Activated CD8-positive, alpha-beta memory T cell treated with anti-CD3 and anti-CD28 coated beads, Interleukin-2, amount 50 U/mL, for 48 hours (primary cell): ENCODE data around the gene PIK3CG.
"Not testable (repeated sequence)": the region's sequence is repeated elsewhere in the genome, so short reads cannot be mapped to it uniquely, and the experiment has no call there.

Experiments used
- DNase-seq: peaks from one replicate; pipeline ENCODE4 v3.0.0-alpha.2; 2020

PIK3CG gene

DNA sequence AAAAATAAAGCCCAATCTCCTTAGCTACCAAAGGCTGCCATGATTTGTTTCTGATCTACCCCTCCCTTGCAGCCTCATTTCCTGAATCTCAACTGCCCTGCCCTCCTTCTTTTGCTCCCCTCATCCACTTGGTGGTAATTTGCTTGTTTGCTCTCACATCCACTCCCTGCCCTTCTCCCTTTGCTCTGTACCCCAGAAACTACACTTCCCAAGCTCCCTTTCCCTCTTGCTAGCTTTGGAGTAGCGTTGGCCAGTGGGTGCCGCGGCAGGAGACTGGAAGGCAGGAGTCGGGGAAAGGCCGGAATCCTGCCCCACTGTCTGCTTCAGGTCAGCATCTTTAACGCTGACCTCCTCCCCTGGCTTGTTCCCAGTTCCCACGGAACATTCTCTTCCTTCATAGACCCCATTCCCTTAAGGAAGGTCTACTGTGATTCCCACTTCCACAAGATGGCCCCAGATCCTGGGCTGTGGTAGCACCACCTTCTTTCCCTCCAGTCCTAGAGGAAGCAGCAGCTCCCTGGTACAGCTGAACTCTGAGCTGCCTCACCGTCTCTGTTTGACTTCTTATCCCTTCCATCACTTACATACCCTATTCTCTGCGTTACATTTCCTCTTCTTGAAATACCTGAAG, 79.1 kb downstream of the PIK3CG start:
- no peak for DNase-seq

DNA sequence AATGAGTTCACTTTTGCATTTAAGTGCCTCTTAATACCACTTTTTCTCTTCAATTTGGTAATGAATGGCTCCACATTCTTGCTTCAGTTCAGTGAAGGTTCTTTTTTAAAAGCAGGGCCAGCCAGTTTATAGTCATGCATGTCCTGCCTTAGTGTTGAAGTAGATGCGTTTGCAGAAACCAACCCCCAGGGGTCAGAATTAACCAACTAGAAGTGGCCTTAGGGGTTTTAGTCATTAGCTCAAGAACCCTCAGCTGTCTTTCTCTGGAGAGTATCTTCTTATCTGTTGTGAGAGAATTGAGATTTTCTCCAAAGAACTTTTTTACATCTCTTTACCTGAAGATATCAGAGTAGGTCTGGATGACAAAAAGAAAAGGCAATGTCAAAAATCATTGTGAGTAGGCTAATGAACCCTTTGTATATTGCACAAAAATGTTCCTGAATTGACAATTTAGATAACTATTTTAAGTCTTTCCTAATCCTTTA, 82.2 kb downstream of the PIK3CG start:
- DNase-seq = no peak

DNA sequence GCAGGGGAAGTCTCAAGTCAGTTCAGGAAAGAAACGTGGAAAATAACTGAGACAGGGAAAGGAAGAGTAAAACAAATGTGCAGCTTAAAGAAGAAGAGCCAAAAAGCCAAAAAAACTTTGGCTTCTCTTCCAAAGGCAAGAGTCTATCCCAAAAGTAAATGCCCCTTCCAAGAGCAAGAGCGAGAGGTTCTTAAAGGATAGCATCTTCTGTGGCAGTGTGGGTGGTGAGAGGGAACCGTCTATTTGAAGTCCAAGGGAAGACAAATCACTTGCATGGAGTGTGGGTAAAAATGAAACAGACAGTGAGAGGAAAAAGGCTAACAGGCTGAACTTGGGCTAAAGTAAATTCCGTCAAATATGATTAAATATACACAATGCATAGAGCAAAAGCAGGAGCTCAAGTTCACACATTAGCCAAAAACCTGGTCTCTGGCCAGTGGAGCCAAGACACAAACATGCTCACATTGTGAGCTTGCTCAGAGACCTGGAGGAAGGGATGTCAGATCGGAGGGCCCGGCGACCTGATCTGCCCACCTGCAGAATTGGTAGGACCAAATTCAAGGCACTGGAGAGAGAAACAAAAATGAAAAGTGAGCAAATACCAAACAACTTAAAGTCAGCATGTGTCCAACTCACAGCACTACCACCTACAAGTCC, 87.0 kb downstream of the PIK3CG start:
- no peak for DNase-seq

DNA sequence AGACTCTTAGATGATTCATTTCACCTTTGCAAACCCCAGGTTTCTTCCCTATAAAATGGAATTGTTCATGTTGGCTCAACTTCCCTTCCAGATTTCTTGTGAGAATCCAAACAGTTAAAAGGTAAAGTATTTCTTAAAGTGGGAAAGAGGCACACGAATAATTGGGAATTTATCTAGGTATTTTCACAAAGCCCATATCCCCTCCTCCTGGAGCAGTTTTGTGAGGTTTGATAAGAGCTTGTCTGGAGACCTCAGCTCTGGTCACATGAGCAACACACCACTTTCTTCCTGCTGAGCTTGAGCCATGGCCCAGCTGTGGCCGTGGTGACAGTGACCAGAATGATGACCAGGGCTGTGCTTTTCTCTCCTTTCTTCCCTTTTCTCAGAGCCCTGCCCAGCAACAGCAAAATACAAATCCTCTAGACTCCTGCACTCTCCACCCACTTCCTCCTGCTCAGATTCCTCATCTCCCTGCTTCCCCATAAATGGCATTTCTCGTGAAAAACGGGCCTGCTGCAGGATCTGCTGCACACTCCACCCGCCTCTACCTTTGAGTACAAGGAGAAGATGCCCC, 87.7 kb downstream of the PIK3CG start:
- no peak for DNase-seq

DNA sequence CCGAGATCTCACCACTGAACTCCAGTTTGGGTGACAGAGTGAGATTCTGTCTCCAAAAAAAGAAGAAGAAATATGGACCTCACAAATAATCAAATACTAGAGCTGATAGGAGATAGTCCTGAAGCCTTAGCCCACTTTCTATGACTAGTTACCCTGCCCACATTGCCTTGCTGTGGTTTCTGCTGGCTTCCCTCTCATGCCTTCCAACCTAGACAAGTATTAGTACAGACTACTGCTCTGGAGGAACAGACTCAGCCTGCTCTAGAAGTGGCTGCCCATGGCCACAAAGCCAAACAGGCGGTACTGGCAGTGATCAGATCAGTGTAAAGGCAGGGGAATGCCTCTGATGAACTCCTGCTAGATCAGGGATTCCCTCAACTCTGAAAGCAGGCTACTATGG, 89.8 kb downstream of the PIK3CG start:
- no peak for DNase-seq

DNA sequence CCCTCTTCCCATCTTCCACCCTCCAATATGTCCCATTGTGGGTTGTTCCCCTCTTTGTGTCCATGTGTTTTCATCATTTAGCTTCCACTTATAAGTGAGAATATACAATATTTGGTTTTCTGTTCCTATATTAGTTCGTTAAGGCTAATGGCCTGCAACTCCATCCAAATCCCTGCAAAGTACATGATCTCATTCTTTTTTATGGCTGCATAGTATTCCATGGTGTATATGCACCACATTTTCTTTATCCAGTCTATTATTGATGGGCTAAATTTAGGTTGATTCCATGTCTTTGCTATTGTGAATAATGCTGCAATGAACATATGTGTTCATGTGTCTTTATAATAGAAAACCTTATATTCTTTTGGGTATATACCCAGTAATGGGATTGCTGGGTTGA, 90.8 kb downstream of the PIK3CG start:
- DNase-seq = not testable (repeated sequence)
